Measurements from ENCODE around the gene DLX3.

Gene DLX3

GRCh38 chr17:49991409-49991808 is 3.6 kb downstream of the DLX3 start:
- no peak for FAIRE-seq

GRCh38 chr17:49990921-49991320 is 4.1 kb downstream of the DLX3 start:
- no peak for FAIRE-seq

GRCh38 chr17:49990331-49990730 is 4.7 kb downstream of the DLX3 start:
- FAIRE-seq: no peak

GRCh38 chr17:49989518-49989880 is 5.5 kb downstream of the DLX3 start:
- FAIRE-seq: no peak

- FAIRE-seq: no peak
These were observed 7.2 kb downstream of the DLX3 start for GRCh38 chr17:49987681-49988441.

- no peak for FAIRE-seq
These were observed 7.8 kb downstream of the DLX3 start for GRCh38 chr17:49987290-49987585.

GRCh38 chr17:49986396-49987289 is 8.4 kb downstream of the DLX3 start:
- FAIRE-seq: no peak

- FAIRE-seq: no peak
These were observed 9.6 kb downstream of the DLX3 start for GRCh38 chr17:49985310-49985990.

- no peak for FAIRE-seq
These were observed 10.2 kb downstream of the DLX3 start for GRCh38 chr17:49984776-49985175.

GRCh38 chr17:49984283-49984682 is 10.7 kb downstream of the DLX3 start:
- no peak for FAIRE-seq

GRCh38 chr17:49980703-49981197 is 14.3 kb downstream of the DLX3 start:
- FAIRE-seq: no peak

- no peak for FAIRE-seq
These were observed 15.1 kb downstream of the DLX3 start for GRCh38 chr17:49979748-49980479.

GRCh38 chr17:49978501-49978900 is 16.5 kb downstream of the DLX3 start:
- FAIRE-seq: no peak

- no peak for FAIRE-seq
These were observed 17.3 kb downstream of the DLX3 start for GRCh38 chr17:49977463-49978389.

- FAIRE-seq: no peak
These were observed 18.2 kb downstream of the DLX3 start for GRCh38 chr17:49976828-49977202.

- no peak for FAIRE-seq
These were observed 18.7 kb downstream of the DLX3 start for GRCh38 chr17:49976163-49976827.

GRCh38 chr17:49975531-49975930 is 19.5 kb downstream of the DLX3 start:
- FAIRE-seq: no peak

- FAIRE-seq: no peak
These were observed 21.8 kb downstream of the DLX3 start for GRCh38 chr17:49973271-49973615.

- FAIRE-seq: no peak
These were observed 22.3 kb downstream of the DLX3 start for GRCh38 chr17:49972486-49973270.

- no peak for FAIRE-seq
These were observed 23.1 kb downstream of the DLX3 start for GRCh38 chr17:49971848-49972485.
